ENCODE data around the gene S100A2.

S100A2 gene

GRCh38 chr1:153543736-153544135 is 21.9 kb downstream of the S100A2 start:
- FAIRE-seq = no peak

- FAIRE-seq = no peak
Measured at GRCh38 chr1:153542956-153543711, 22.5 kb downstream of the S100A2 start.

DNA sequence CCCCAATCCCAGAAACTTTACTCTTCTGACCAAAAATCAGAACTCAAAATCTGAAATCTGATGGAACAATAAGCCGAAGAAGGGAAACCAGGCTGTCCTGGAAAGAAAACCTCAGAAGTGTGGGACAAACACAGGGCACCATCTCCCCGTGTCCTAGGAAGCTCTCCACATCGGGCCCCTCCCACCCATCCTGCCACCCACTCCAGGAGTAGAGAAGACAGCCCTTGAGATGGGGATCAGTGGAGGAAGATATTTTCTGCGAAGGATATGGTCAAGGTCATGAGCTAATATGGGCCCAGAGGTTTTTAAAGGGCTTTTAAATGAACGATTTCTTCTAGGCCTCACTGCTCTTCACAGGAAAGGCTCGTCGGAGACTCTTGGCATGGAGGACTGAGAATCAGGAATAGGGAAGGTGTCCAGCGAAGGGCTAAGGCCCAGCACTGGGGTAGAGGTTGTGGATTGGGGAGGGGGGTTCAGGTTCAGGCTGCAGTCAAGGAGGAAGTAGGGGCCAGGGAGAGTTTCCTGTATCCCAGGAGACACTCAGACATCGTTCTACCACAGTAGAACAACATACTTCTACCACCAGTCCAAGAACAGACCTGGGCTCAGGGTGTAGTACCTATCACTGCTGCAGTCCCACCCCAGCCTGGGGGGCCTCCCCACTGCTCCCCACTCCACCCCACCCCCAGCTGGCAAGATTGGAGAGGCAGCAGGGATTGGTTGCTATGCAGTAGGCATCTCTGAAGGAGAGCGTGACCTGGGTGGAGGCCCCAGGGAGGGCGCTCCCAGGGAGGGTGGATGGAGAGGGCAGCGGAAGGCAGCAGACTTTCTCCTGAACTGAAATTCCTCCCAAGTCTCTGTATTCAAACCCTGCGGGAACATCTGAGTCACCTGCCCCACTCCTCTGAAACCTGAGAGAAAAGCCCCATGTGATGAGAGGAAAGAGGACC is 23.7 kb downstream of the S100A2 start:
- FAIRE-seq = no peak

DNA sequence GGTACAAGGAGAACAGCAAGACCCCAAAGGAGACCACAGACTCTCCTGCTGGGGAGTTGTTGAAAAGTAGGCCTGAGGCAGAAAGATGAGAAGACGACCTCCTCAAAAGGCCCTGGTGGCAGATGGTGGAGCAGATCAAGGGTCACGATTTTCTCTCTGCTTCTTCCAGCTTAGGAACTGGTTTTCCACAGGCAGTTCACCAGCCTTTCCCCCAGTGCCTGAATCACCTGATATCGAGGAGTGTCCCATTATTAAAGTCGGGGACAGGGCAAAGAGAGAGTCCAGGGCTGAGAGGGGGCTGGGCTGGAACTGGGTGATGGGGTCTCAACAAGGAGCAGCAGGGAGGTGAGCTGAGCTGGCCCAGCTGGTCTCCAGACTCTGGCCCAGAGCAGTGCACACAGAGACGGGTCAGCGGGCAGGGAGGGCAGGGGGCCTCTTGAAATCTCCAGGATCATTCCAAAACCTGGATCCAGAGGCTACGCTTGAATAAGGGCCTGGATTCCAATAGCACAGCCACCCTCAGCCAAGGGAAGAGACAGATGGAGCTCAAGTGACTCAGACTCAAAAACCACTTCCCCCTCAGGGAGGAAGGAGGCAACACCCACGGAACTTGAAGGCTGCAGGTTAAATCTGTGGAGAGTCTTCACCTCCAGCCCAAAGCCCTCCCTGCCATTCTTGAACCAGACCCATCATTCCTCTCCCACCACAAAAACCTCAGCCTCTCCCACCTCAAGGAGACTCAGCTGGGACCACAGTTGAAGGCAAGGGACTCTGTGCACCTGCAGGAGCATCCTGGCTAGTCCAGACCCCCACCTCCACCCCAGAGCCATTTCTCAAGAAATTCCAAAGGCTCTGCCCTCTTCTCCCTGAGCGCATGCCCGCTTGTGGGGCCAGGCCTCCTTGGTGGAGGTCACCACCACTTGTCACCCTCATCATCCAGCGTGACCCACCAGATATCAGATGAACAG is 25.0 kb downstream of the S100A2 start, which contains the start of gene S100A5:
S100A5 (minus strand) TSS at position 541 of the 968 bp plus-strand sequence. CDS start 743 bp downstream, outside the sequence.
- FAIRE-seq = no peak

- FAIRE-seq = no peak
Measured at GRCh38 chr1:153539395-153540093, 26.1 kb downstream of the S100A2 start.

DNA sequence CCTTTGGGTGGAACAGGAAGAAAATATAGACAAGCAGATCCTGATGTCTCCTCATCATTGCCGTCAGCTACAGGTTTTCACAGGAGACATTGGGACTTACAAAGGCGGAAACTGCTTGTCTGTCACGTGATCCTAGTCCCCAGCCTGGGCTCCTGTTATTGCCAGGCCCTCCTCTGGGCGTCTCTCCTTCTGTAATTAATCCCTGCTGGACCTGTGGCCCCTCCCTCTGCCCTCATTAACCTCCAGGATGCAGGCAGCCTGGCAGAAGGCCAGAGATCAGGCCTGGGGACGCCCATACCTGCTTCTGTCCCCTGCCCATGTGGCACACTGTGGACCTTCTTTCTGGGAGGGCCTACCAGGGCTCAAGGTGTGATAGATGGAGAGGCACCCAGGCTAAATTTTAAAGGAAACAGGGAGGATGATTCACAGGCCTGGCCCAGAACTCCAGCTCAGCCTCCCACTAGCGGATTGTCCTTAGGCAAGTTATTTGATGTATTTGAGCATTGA is 27.3 kb downstream of the S100A2 start:
- FAIRE-seq = no peak

GRCh38 chr1:153537376-153537730 is 28.3 kb downstream of the S100A2 start:
- FAIRE-seq = no peak

- no peak for FAIRE-seq
Measured at GRCh38 chr1:153536671-153537375, 28.8 kb downstream of the S100A2 start.

GRCh38 chr1:153536012-153536670 is 29.5 kb downstream of the S100A2 start:
- no peak for FAIRE-seq

DNA sequence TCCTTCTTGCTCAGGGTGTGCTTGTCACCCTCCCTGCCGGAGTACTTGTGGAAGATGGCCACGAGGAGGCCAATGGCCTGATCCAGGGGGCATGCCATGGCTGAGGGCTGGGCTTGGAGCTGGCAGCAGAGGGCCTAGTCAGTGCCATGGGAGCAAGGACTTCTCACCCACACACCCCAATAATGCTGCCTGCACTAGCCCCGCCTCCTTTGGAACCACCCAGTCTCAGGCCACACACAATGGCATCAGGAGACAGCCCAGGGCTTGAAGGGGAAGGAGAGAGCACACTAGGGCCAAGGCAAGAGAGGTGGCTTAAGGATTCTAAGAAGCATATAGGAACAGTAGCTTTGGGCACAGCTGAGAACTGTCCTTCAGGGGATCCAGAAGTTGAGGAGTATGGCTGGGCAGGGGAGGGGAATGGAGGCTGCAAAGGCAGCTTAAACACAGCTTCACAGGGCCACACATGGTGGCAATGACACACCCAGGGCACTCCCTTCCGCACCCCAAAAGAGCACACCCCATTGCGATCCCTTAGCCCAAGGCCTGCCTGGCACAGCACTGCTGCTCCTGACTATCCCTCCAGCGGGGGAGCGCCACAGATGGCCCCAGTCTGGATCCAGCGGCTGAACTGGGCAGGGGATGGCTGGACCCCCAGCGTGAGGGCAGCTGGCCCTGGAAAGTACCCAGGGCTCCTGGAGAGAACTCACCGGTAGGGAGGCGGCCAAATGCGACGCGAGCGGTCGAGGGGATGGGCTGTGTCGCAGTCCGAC is 30.2 kb downstream of the S100A2 start, which contains the start of gene S100A6:
S100A6 (minus strand) TSS at position 750 of the 770 bp plus-strand sequence; CDS start at position 98, 652 bp downstream.
- no peak for FAIRE-seq

- no peak for FAIRE-seq
Measured at GRCh38 chr1:153534925-153535241, 30.8 kb downstream of the S100A2 start.

DNA sequence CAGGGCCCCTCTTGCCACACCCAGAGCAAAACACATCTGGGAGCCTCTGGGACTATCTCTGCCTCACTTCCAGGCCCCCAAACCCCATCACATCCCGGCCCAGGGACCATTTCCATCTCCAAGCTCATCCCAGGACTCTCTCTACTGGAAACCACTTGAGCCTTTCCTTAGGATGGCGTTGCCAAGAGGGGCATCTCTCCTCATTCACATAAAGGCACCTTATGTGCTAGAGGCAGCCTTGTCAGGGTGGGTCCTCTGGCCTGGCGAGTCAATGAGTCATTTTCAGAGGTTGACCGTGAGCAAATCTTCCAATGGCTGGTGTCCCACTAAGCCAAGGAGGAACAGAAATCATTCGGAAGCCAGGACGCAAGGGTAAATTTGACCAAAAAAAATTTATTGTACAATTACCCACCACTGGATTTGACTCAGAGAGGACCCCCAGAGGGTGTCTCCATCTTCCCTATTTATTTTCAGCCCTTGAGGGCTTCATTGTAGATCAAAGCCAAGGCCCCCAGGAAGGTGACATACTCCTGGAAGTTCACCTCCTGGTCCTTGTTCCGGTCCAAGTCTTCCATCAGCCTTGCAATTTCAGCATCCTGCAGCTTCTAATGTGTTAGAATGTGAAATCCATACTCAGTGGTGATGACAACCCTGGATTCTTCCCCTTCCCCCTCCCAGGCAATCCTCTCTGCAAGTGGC is 31.3 kb downstream of the S100A2 start:
- FAIRE-seq = no peak

DNA sequence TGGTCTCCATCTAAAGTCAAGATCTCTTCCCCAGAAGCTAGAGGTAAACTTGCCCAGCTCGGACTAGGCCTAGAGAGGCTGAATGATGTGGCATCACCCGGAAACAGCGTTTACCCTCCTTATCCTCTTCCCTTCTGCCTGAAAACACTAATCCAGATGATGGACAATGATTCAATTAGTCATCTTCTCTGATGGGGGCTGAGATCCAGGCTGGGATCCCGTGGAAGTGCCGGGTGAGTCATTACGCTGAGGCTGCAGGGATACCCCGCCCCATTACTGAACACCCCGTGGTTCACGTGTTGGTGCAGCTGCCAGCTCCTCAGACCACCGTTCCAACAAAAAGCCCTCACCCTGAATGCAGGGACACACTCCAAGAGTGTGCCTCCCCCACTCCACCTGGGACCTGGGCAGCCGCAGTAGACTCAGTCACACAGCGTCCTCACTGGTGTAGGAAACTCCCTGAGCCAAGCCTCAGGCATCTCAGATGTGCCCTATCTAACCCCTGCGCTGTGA is 31.9 kb downstream of the S100A2 start:
- no peak for FAIRE-seq

DNA sequence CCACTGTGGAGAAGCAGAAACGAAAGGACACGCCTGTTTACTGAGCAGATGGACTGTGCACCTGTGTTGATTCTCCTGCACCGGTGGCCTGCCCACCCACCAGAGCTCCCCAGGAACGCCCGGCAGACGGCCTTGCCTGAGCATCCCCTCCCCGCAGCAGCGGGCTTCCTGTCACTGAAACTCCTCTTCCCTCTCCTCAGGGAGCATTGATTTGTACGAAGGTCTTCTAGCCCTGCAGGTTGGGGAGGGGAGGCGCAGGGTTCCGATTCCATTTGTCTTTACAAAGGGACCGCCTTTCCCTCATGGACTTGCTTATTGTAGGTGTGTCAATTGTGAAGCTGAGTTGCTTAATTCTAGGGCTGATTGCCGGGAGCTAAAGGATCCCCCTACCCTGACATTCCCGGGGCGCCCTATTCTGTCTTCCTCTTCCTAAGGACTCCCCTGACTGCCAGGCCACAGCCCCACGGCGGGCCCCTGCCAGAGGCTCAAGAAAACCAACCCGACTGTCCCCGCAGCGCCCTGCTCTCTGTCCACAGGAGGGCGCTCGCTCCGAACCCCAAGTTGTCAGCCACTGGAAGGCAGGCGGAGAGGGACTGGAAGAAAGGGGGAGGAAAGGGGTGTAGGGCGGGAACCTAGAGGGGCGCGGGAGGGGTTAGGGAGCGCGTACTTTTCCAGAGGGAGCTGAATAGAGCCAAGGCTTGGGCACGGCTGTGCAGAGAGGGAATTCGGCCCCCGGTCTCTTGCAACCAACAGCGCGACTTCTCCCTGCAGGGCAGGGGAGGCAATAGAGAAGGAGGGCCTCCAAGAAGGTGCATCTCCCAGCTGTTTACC is 32.7 kb downstream of the S100A2 start:
- no peak for FAIRE-seq

DNA sequence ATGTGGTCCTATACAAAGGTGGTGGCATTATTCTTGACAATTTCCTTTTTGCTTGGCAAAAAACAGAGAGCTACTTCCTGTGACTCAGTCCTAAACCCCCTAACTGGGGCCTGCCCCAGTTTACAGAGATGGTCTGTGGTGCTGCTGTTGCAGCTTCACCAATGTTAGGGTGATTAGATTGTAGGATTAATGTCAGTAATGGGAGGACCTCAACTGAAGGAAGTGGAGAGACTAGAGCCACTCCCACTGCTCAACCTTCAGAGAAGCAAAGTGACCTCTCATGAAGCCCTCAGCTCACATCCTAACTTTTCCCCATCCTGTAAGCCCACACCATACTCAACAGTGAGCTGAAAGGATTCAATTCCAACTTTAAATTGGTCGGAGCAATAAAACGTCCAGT is 33.5 kb downstream of the S100A2 start:
- no peak for FAIRE-seq

GRCh38 chr1:153531638-153532037 is 34.0 kb downstream of the S100A2 start:
- no peak for FAIRE-seq

DNA sequence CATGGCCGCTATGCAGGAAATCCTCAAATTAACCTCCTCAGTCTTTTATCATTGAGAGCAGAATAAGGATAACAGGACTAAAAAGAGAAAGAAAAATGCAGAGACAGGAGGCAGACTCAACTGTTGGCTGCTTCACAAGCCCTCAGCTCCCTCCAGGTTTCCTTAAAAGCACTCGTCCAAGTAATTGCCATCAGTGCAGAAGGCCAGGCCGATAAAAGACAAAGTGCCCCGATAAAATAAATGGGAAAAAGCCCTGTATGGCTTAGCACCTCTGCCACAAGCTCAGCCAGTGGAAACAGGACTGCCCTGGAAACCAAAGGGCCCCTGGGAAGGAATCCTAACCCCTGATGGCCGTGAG is 38.0 kb downstream of the S100A2 start:
- no peak for FAIRE-seq
